ENCODE data around the gene CEP41.

DNA sequence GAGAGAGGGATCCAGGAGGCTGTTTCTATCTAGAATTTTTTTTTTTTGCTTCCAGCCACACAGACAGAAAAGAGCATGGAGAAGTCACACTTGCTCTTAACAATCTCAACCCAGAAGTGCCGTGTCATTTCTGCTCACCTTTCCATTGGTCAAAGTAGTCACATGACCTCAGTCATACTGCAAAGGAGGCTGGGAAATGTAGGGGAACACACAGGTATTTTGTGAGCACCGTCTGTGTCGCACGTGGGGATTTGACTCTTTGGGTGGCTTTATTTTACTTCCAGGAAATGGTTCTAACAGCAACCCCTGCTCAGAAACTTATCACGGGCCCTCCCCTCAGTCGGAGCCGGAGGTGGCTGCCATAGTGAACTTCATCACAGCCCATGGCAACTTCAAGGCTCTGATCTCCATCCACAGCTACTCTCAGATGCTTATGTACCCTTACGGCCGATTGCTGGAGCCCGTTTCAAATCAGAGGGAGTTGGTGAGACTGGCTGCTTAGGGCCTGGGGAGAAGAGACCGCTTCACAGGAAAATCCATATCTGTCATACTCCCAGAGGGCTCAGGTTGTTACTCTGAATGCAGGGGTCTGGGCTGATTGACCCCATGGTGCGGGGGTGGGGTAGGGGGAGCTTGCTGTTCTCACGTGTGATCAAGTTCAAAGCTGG is 73.6 kb downstream of the CEP41 start:
- TF ChIP-seq, protein P1, sequence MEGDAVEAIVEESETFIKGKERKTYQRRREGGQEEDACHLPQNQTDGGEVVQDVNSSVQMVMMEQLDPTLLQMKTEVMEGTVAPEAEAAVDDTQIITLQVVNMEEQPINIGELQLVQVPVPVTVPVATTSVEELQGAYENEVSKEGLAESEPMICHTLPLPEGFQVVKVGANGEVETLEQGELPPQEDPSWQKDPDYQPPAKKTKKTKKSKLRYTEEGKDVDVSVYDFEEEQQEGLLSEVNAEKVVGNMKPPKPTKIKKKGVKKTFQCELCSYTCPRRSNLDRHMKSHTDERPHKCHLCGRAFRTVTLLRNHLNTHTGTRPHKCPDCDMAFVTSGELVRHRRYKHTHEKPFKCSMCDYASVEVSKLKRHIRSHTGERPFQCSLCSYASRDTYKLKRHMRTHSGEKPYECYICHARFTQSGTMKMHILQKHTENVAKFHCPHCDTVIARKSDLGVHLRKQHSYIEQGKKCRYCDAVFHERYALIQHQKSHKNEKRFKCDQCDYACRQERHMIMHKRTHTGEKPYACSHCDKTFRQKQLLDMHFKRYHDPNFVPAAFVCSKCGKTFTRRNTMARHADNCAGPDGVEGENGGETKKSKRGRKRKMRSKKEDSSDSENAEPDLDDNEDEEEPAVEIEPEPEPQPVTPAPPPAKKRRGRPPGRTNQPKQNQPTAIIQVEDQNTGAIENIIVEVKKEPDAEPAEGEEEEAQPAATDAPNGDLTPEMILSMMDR (IDR thresholded peaks at IDR 0.05) = no peak
- TF ChIP-seq POLR2AphosphoS5 (IDR thresholded peaks at IDR 0.05) (no peak), EP300 (IDR thresholded peaks at IDR 0.05) (no peak), POLR2A (IDR thresholded peaks at IDR 0.05) (no peak)

All from sigmoid colon (tissue), 4 donors.